IMR-90 (cell line): Measurements from ENCODE around the gene NPC1. TPM values are rescaled to one million over a fixed set of nuclear protein-coding genes. Genes with fewer than 3 reads are reported as not detected.

Source experiments
- ATAC-seq: fragments of 200-7000 bp; cut with Tn5 transposase; 2 replicates; pipeline ENCODE4 v1.9.1; 2020; ENCODE audit warnings: low read depth, mild to moderate bottlenecking, moderate library complexity
- BruUV-seq: library from RNA; stranded (reverse); fragments of 400-500 nt; replicated peaks from 2 replicates; lab custom pipeline; 2021; lab: Mats Ljungman, UMichigan
- CTCF ChIA-PET: fragments of 300-600 bp; formaldehyde crosslinking; extraction: SDS; loops from one replicate; lab custom pipeline; 2021; ENCODE audit warnings: antibody characterized with exemption; lab: Yijun Ruan, JAX
- POLR2A ChIA-PET: fragments of 300-600 bp; sonication (Branson Sonifier 250); formaldehyde crosslinking; loops from one replicate; lab custom pipeline; 2022; ENCODE audit warnings: antibody characterized with exemption; ENCODE audit not compliant: unreplicated experiment; lab: Charles Lee
- DNase-seq: peaks from one replicate; pipeline ENCODE4 v3.0.0; 2013
- H2AFZ ChIP-seq: replicated peaks from 2 replicates; pipeline ENCODE3; 2013; ENCODE audit warnings: low read length, mild to moderate bottlenecking; ENCODE audit not compliant: poor library complexity
- H2AK5ac ChIP-seq: 2 replicates; pipeline ENCODE4 v1.6.1; 2013; ENCODE audit warnings: low read depth, low read length, inconsistent platforms
- H2AK9ac ChIP-seq: replicated peaks from 2 replicates; pipeline ENCODE3; 2013; ENCODE audit warnings: mild to moderate bottlenecking, low read depth, low read length, moderate library complexity; ENCODE audit not compliant: poor library complexity
- H2BK120ac ChIP-seq: 2 replicates; pipeline ENCODE4 v1.6.1; 2013; ENCODE audit warnings: low read depth, low read length, inconsistent platforms
- H2BK15ac ChIP-seq: 3 replicates; pipeline ENCODE4 v1.6.1; 2013; ENCODE audit warnings: low read depth, low read length, inconsistent platforms
- H2BK20ac ChIP-seq: 2 replicates; pipeline ENCODE4 v1.6.1; 2013; ENCODE audit warnings: low read depth, mild to moderate bottlenecking, inconsistent platforms, low read length, moderate library complexity
- H2BK5ac ChIP-seq: 2 replicates; pipeline ENCODE4 v1.6.1; 2013; ENCODE audit warnings: mild to moderate bottlenecking, low read depth, low read length, inconsistent platforms; ENCODE audit not compliant: poor library complexity, severe bottlenecking
- H3K14ac ChIP-seq: replicated peaks from 2 replicates; pipeline ENCODE4 v1.6.1; 2013; ENCODE audit warnings: low read depth, low read length, inconsistent platforms
- H3K18ac ChIP-seq: 2 replicates; pipeline ENCODE4 v1.6.1; 2013; ENCODE audit warnings: low read depth, low read length, control low read depth
- H3K23ac ChIP-seq: 2 replicates; pipeline ENCODE4 v1.6.1; 2013; ENCODE audit warnings: low read depth, low read length, inconsistent platforms
- H3K27ac ChIP-seq: 2 replicates; pipeline ENCODE4 v1.5.1; 2013; ENCODE audit warnings: mild to moderate bottlenecking, control low read depth, low read length; ENCODE audit not compliant: insufficient read depth
- H3K27me3 ChIP-seq: 2 replicates; pipeline ENCODE4 v1.6.1; 2013; ENCODE audit warnings: low read length; ENCODE audit not compliant: control insufficient read depth, insufficient read depth
- H3K36me3 ChIP-seq: 2 replicates; pipeline ENCODE4 v1.6.1; 2013; ENCODE audit warnings: low read length, mixed read lengths; ENCODE audit not compliant: control insufficient read depth, insufficient read depth
- H3K4ac ChIP-seq: 2 replicates; pipeline ENCODE4 v1.6.1; 2013; ENCODE audit warnings: low read depth, low read length, inconsistent platforms
- H3K4me1 ChIP-seq: 2 replicates; pipeline ENCODE4 v1.6.1; 2013; ENCODE audit warnings: low read length, mixed read lengths; ENCODE audit not compliant: control insufficient read depth, insufficient read depth
- H3K4me2 ChIP-seq: 2 replicates; pipeline ENCODE4 v1.6.1; 2013; ENCODE audit warnings: low read depth, mild to moderate bottlenecking, control low read depth, low read length, moderate library complexity
- H3K4me3 ChIP-seq: 2 replicates; pipeline ENCODE4 v1.5.1; 2013; ENCODE audit warnings: low read depth, mild to moderate bottlenecking, control low read depth, low read length, moderate library complexity; ENCODE audit not compliant: insufficient read depth
- H3K56ac ChIP-seq: 2 replicates; pipeline ENCODE4 v1.6.1; 2013; ENCODE audit warnings: low read length, inconsistent platforms; ENCODE audit not compliant: insufficient read depth; ENCODE audit errors: extremely low read depth
- H3K79me1 ChIP-seq, 2 experiments: 2 replicates each; pipeline ENCODE4 v1.6.1; 2013; ENCODE audit warnings: low read length in 2 of 2, inconsistent platforms in 1 of 2, low read depth in 1 of 2
- H3K9ac ChIP-seq: 2 replicates; pipeline ENCODE4 v1.6.1; 2013; ENCODE audit warnings: low read depth, low read length, control low read depth
- H3K9me1 ChIP-seq: 2 replicates; pipeline ENCODE4 v1.6.1; 2013; ENCODE audit warnings: low read length, inconsistent platforms; ENCODE audit not compliant: insufficient read depth
- H3K9me3 ChIP-seq: 2 replicates; pipeline ENCODE4 v1.6.1; 2013; ENCODE audit warnings: low read length; ENCODE audit not compliant: control insufficient read depth, insufficient read depth
- H4K20me1 ChIP-seq: 2 replicates; pipeline ENCODE4 v1.6.1; 2013; ENCODE audit warnings: low read length, inconsistent platforms; ENCODE audit not compliant: insufficient read depth
- H4K5ac ChIP-seq: 2 replicates; pipeline ENCODE4 v1.6.1; 2013; ENCODE audit warnings: mild to moderate bottlenecking, low read depth, low read length, control low read depth
- H4K8ac ChIP-seq, 2 experiments: 2 replicates each; pipeline ENCODE4 v1.6.1; 2013; ENCODE audit warnings: low read depth in 2 of 2, low read length in 2 of 2, control low read depth in 1 of 2, inconsistent platforms in 1 of 2
- H4K91ac ChIP-seq: 2 replicates; pipeline ENCODE4 v1.6.1; 2013; ENCODE audit warnings: low read depth, low read length, inconsistent platforms; ENCODE audit not compliant: insufficient read depth
- BHLHE40 ChIP-seq: fragments of 150-350 bp; IDR thresholded peaks from 2 replicates; pipeline ENCODE4 v1.6.1; 2016; ENCODE audit warnings: mild to moderate bottlenecking, low read depth, low read length
- CEBPB ChIP-seq: IDR thresholded peaks from 2 replicates; pipeline ENCODE4 v1.6.1; 2012; ENCODE audit warnings: low read depth, low read length, improper control_type of control experiment
- CHD1 ChIP-seq: IDR thresholded peaks from 2 replicates; pipeline ENCODE4 v1.6.1; 2012; ENCODE audit warnings: low read depth, low read length, improper control_type of control experiment
- FOS ChIP-seq: fragments of 150-350 bp; IDR thresholded peaks from 2 replicates; pipeline ENCODE4 v1.6.1; 2016; ENCODE audit warnings: low read depth, low read length
- MAFK ChIP-seq: IDR thresholded peaks from 2 replicates; pipeline ENCODE4 v1.6.1; 2012; ENCODE audit warnings: low read depth, low read length, improper control_type of control experiment
- MAZ ChIP-seq: IDR thresholded peaks from 2 replicates; pipeline ENCODE4 v1.6.1; 2012; ENCODE audit warnings: low read depth, mild to moderate bottlenecking, low read length, improper control_type of control experiment, moderate library complexity, borderline replicate concordance
- MXI1 ChIP-seq: IDR thresholded peaks from 2 replicates; pipeline ENCODE4 v1.6.1; 2012; ENCODE audit warnings: low read depth, mild to moderate bottlenecking, low read length, moderate library complexity, borderline replicate concordance
- NFE2L2 ChIP-seq: fragments of 150-350 bp; IDR thresholded peaks from 2 replicates; pipeline ENCODE4 v1.6.1; 2016; ENCODE audit warnings: low read depth, mild to moderate bottlenecking, low read length
- POLR2A ChIP-seq: IDR thresholded peaks from 2 replicates; pipeline ENCODE4 v1.6.1; 2012; ENCODE audit warnings: mild to moderate bottlenecking, low read depth, low read length
- RAD21 ChIP-seq: IDR thresholded peaks from 2 replicates; pipeline ENCODE4 v1.6.1; 2012; ENCODE audit warnings: low read length, improper control_type of control experiment
- RCOR1 ChIP-seq: IDR thresholded peaks from 2 replicates; pipeline ENCODE4 v1.6.1; 2012; ENCODE audit warnings: mild to moderate bottlenecking, low read length, improper control_type of control experiment; ENCODE audit not compliant: insufficient replicate concordance
- RFX5 ChIP-seq: IDR thresholded peaks from 2 replicates; pipeline ENCODE4 v1.8.0; 2012; ENCODE audit warnings: low read depth, mild to moderate bottlenecking, low read length, moderate library complexity
- SMC3 ChIP-seq: fragments of 150-350 bp; IDR thresholded peaks from 2 replicates; pipeline ENCODE4 v1.6.1; 2016; ENCODE audit warnings: low read depth, mild to moderate bottlenecking, antibody characterized with exemption, low read length, moderate library complexity
- USF2 ChIP-seq: fragments of 150-350 bp; IDR thresholded peaks from 2 replicates; pipeline ENCODE4 v1.6.1; 2017; ENCODE audit warnings: mild to moderate bottlenecking, antibody characterized with exemption, low read length, low read depth
- WGBS, 2 experiments: methylation state at CpG; one replicate each; pipeline versions ENCODE4 v1.1.5 to v1.1.7; 2013; ENCODE audit warnings: missing lambda C conversion rate in 2 of 2; ENCODE audit not compliant: insufficient read length in 1 of 2; ENCODE audit errors: extremely low coverage in 2 of 2; 5-methylcytosine and 5-hydroxymethylcytosine counted together
- dilution Hi-C: fragments of 300-500 bp; cut with HindIII; formaldehyde crosslinking; loops from one replicate; pipeline ENCODE4 v1.14.3; 2018; ENCODE audit warnings: low sequenced_read_pairs; ENCODE audit not compliant: unreplicated experiment
- in situ Hi-C: fragments of 300-500 bp; cut with MboI; formaldehyde crosslinking; loops from 3 replicates; pipeline ENCODE4 v1.14.3; 2019; ENCODE audit warnings: low sequenced_read_pairs, inconsistent platforms, mixed read lengths
- intact Hi-C: fragments of 100-400 bp; cut with micrococcal nuclease; formaldehyde crosslinking; loops from 2 replicates; pipeline ENCODE4 v1.10.0; 2022
- polyA plus RNA-seq, 3 experiments: library from polyadenylated mRNA; depleted of rRNA; stranded (reverse); fragments of >200 nt; gene quantifications; 2 replicates each; pipeline ENCODE4 v1.2.3, GENCODE V29; 2012; ENCODE audit warnings: low replicate concordance in 1 of 3
- total RNA-seq: library from RNA; depleted of rRNA; stranded (reverse); fragments of >200 nt; gene quantifications from 2 replicates; pipeline ENCODE4 v1.2.3, GENCODE V29; 2012
- TF ChIP-seq, protein P1 (sequence below): conservative IDR thresholded peaks from 2 replicates; pipeline ENCODE4 v1.5.1; 2012; ENCODE audit warnings: mild to moderate bottlenecking, low read depth, low read length, improper control_type of control experiment
- TF ChIP-seq, protein P2 (sequence below): fragments of 150-350 bp; IDR thresholded peaks from 2 replicates; pipeline ENCODE4 v1.6.1; 2016; ENCODE audit warnings: low read depth, mild to moderate bottlenecking, low read length, moderate library complexity, borderline replicate concordance

NPC1 gene
- total and polyA plus RNA-seq, 2 of the 4 experiments (the other 2 are of a cell fraction) = 7.5 to 7.9 TPM

- in situ Hi-C loops (no loop called here), intact Hi-C loops (loop anchor here (5.0 kb wide), 1 partner anchor 207 kb away; no protein-coding TSS in a partner anchor), dilution Hi-C loops (no loop called here)
- Histone ChIP-seq H2BK5ac (no peak overlapping the region), H3K9me1 (peaks cover 8% of the 10 kb centered on the region), H3K56ac (no peak overlapping the region), H4K5ac (no peak overlapping the region), H2AFZ (no peak overlapping the region), H3K18ac (no peak overlapping the region), H3K27ac (no peak overlapping the region), H2AK5ac (no peak overlapping the region), H3K14ac (no peak overlapping the region), H3K9ac (no peak overlapping the region), H3K4me3 (no peak overlapping the region), H2BK120ac (no peak overlapping the region), H2BK20ac (no peak overlapping the region), H3K23ac (no peak overlapping the region), H3K36me3 (no peaks in the 10 kb centered on the region), H4K8ac (no peak overlapping the region), H3K4me2 (no peak overlapping the region), H3K9me3 (0 out of 2 replicates have a peak, but pooled peaks cover 2% of the 10 kb centered on the region), H3K4me1 (peaks cover 8% of the 10 kb centered on the region), H2BK15ac (no peak overlapping the region), H3K79me1 (peaks cover 0 to 6% of the 10 kb centered on the region in 2 experiments; a peak in 1 of 4 replicates), H4K20me1 (no peaks in the 10 kb centered on the region), H3K27me3 (no peaks in the 10 kb centered on the region), H2AK9ac (no peak overlapping the region), H4K91ac (no peak overlapping the region), H3K4ac (no peak overlapping the region)
- WGBS, 2 experiments = no CpG with 5 or more reads among the region's 1 CpG
- ATAC-seq = no peak
- ChIA-PET CTCF (no interaction called here), POLR2A (no interaction called here)
- no TSS peak for BruUV-seq
- DNase-seq = no peak
- no peak for TF ChIP-seq SMC3
- no peak for TF ChIP-seq NFE2L2
- no peak for TF ChIP-seq RCOR1
- TF ChIP-seq MAZ = no peak
- no peak for TF ChIP-seq MXI1
- no peak for TF ChIP-seq CHD1
- TF ChIP-seq USF2 = no peak
- TF ChIP-seq, protein P1, sequence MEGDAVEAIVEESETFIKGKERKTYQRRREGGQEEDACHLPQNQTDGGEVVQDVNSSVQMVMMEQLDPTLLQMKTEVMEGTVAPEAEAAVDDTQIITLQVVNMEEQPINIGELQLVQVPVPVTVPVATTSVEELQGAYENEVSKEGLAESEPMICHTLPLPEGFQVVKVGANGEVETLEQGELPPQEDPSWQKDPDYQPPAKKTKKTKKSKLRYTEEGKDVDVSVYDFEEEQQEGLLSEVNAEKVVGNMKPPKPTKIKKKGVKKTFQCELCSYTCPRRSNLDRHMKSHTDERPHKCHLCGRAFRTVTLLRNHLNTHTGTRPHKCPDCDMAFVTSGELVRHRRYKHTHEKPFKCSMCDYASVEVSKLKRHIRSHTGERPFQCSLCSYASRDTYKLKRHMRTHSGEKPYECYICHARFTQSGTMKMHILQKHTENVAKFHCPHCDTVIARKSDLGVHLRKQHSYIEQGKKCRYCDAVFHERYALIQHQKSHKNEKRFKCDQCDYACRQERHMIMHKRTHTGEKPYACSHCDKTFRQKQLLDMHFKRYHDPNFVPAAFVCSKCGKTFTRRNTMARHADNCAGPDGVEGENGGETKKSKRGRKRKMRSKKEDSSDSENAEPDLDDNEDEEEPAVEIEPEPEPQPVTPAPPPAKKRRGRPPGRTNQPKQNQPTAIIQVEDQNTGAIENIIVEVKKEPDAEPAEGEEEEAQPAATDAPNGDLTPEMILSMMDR = no peak
- TF ChIP-seq RFX5 = no peak
- no peak for TF ChIP-seq RAD21
- no peak for TF ChIP-seq CEBPB
- no peak for TF ChIP-seq BHLHE40
- no peak for TF ChIP-seq FOS
- TF ChIP-seq POLR2A = no peak
- TF ChIP-seq, protein P2, sequence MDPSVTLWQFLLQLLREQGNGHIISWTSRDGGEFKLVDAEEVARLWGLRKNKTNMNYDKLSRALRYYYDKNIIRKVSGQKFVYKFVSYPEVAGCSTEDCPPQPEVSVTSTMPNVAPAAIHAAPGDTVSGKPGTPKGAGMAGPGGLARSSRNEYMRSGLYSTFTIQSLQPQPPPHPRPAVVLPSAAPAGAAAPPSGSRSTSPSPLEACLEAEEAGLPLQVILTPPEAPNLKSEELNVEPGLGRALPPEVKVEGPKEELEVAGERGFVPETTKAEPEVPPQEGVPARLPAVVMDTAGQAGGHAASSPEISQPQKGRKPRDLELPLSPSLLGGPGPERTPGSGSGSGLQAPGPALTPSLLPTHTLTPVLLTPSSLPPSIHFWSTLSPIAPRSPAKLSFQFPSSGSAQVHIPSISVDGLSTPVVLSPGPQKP = no peak
- no peak for TF ChIP-seq MAFK
These were observed 91.3 kb downstream of the NPC1 start for GRCh38 chr18:23494992-23495391.
